SK-N-SH (cell line): ENCODE measurements around the gene UFM1. TPM values are rescaled to one million over a fixed set of nuclear protein-coding genes. Genes with fewer than 3 reads are reported as not detected.

Source experiments
- CTCF ChIA-PET: fragments of 300-600, 350-600 bp; formaldehyde crosslinking; extraction: SDS; loops from one replicate; lab custom pipeline; 2021; lab: Yijun Ruan, JAX
- POLR2A ChIA-PET: fragments of 350-600 bp; sonication (Branson Sonifier 250); formaldehyde crosslinking; extraction: SDS; loops from one replicate; lab custom pipeline; 2020; ENCODE audit warnings: antibody characterized with exemption, inconsistent platforms; lab: Yijun Ruan, JAX
- DNase-seq: peaks from one replicate; pipeline ENCODE4 v3.0.0; 2012
- H2AFZ ChIP-seq: fragments of 200-600 bp; sonication (generic); 2 replicates; pipeline ENCODE4 v1.8.1; 2016; ENCODE audit warnings: antibody characterized with exemption, mild to moderate bottlenecking, low read depth
- H3F3A ChIP-seq: fragments of 200-600 bp; sonication (generic); replicated peaks from 2 replicates; pipeline ENCODE3; 2016; ENCODE audit warnings: antibody characterized with exemption, mild to moderate bottlenecking; ENCODE audit not compliant: insufficient read depth
- H3K27ac ChIP-seq, 2 experiments: fragments of 200-500 bp in 1 of 2; fragments of 200-600 bp in 1 of 2; sonication (Bioruptor generic) in 1 of 2; sonication (generic), shearing (Covaris generic) in 1 of 2; 2 replicates each; pipeline versions ENCODE4 v1.5.1 to v1.6.1; 2014 to 2016; ENCODE audit warnings: low read depth in 2 of 2, inconsistent platforms in 1 of 2, low read length in 1 of 2, mild to moderate bottlenecking in 1 of 2, mixed read lengths in 1 of 2
- H3K27me3 ChIP-seq: fragments of 200-600 bp; sonication (generic), shearing (Covaris generic); 2 replicates; pipeline ENCODE4 v1.6.1; 2016; ENCODE audit warnings: mixed run types; ENCODE audit not compliant: insufficient read depth
- H3K36me3 ChIP-seq, 2 experiments: fragments of 200-500 bp in 1 of 2; fragments of 200-600 bp in 1 of 2; sonication (Bioruptor generic) in 1 of 2; sonication (generic) in 1 of 2; replicated peaks in 1 of 2; 2 replicates each; pipeline versions ENCODE3 to v1.5.1; 2014 to 2016; ENCODE audit warnings: low read length in 1 of 2, mild to moderate bottlenecking in 1 of 2; ENCODE audit not compliant: insufficient read depth in 2 of 2, control insufficient read depth in 1 of 2
- H3K4me1 ChIP-seq, 2 experiments: fragments of 200-500 bp in 1 of 2; fragments of 200-600 bp in 1 of 2; sonication (Bioruptor generic) in 1 of 2; sonication (generic), shearing (Covaris generic) in 1 of 2; 2 replicates each; pipeline versions ENCODE4 v1.5.1 to v1.6.1; 2014 to 2016; ENCODE audit warnings: low read depth in 1 of 2, low read length in 1 of 2, mixed run types in 1 of 2; ENCODE audit not compliant: insufficient read depth in 2 of 2, control insufficient read depth in 1 of 2
- H3K4me2 ChIP-seq: fragments of 200-600 bp; sonication (generic), shearing (Covaris generic); 2 replicates; pipeline ENCODE4 v1.6.1; 2017; ENCODE audit warnings: mixed run types
- H3K4me3 ChIP-seq, 2 experiments: fragments of 200-500 bp in 1 of 2; fragments of 200-600 bp in 1 of 2; sonication (Bioruptor generic) in 1 of 2; sonication (generic), shearing (Covaris generic) in 1 of 2; 2 replicates each; pipeline versions ENCODE4 v1.5.1 to v1.8.1; 2014 to 2016; ENCODE audit warnings: low read depth in 2 of 2, inconsistent platforms in 1 of 2, low read length in 1 of 2, mild to moderate bottlenecking in 1 of 2, mixed read lengths in 1 of 2, moderate library complexity in 1 of 2
- H3K79me2 ChIP-seq: fragments of 200-600 bp; sonication (generic); 2 replicates; pipeline ENCODE4 v1.8.1; 2017; ENCODE audit warnings: mild to moderate bottlenecking; ENCODE audit not compliant: insufficient read depth
- H3K9ac ChIP-seq: fragments of 200-600 bp; sonication (generic); 2 replicates; pipeline ENCODE4 v1.6.1; 2017; ENCODE audit warnings: mixed run types
- H3K9me2 ChIP-seq: fragments of 200-600 bp; sonication (generic); 2 replicates; pipeline ENCODE4 v1.6.1; 2017; ENCODE audit warnings: mixed run types
- H3K9me3 ChIP-seq: fragments of 200-600 bp; sonication (generic); 2 replicates; pipeline ENCODE4 v1.6.1; 2017; ENCODE audit warnings: mixed run types, mild to moderate bottlenecking, moderate library complexity
- H4K20me1 ChIP-seq: fragments of 200-600 bp; sonication (generic); 2 replicates; pipeline ENCODE4 v1.6.1; 2017; ENCODE audit warnings: mild to moderate bottlenecking, mixed run types; ENCODE audit not compliant: insufficient read depth
- CHD2 ChIP-seq: fragments of 150-350 bp; IDR thresholded peaks from 2 replicates; pipeline ENCODE4 v1.6.1; 2018; ENCODE audit warnings: low read length; ENCODE audit not compliant: partially characterized antibody
- ELF1 ChIP-seq: IDR thresholded peaks from 2 replicates; pipeline ENCODE4 v1.4.0; 2012
- EP300 ChIP-seq, 2 experiments: IDR thresholded peaks; 2 replicates each; pipeline versions ENCODE4 v1.4.0 to v1.6.1; 2012; ENCODE audit warnings: borderline replicate concordance in 1 of 2, low read depth in 1 of 2, low read length in 1 of 2
- MEF2A ChIP-seq: IDR thresholded peaks from 2 replicates; pipeline ENCODE4 v1.4.0; 2012; ENCODE audit warnings: low read depth, borderline replicate concordance
- MXI1 ChIP-seq: IDR thresholded peaks from 2 replicates; pipeline ENCODE4 v1.6.1; 2012; ENCODE audit warnings: mild to moderate bottlenecking, low read depth, low read length, improper control_type of control experiment
- NRF1 ChIP-seq: IDR thresholded peaks from 2 replicates; pipeline ENCODE4 v1.6.1; 2012; ENCODE audit warnings: low read depth, mild to moderate bottlenecking, low read length
- RAD21 ChIP-seq: IDR thresholded peaks from 2 replicates; pipeline ENCODE4 v1.6.1; 2012; ENCODE audit warnings: mild to moderate bottlenecking, low read length
- RFX5 ChIP-seq: IDR thresholded peaks from 2 replicates; pipeline ENCODE4 v1.6.1; 2012; ENCODE audit warnings: mild to moderate bottlenecking, improper control_type of control experiment, low read length
- TCF12 ChIP-seq: IDR thresholded peaks from 2 replicates; pipeline ENCODE4 v1.4.0; 2012
- YY1 ChIP-seq: IDR thresholded peaks from 2 replicates; pipeline ENCODE4 v1.4.0; 2012; ENCODE audit warnings: low read depth, mild to moderate bottlenecking
- WGBS: methylation state at CpG from one replicate; pipeline ENCODE4 v1.1.6; 2017; ENCODE audit warnings: low lambda C conversion rate; 5-methylcytosine and 5-hydroxymethylcytosine counted together
- polyA plus RNA-seq, 3 experiments: library from polyadenylated mRNA; depleted of rRNA; stranded (reverse); fragments of >200 nt; gene quantifications; 2 replicates each; pipeline ENCODE4 v1.2.3, GENCODE V29; 2012
- TF ChIP-seq, protein P1 (sequence below): fragments of 150-350 bp; IDR thresholded peaks from 2 replicates; pipeline ENCODE4 v1.6.1; 2016; ENCODE audit warnings: mild to moderate bottlenecking, low read depth, low read length
- TF ChIP-seq, protein P2 (sequence below): IDR thresholded peaks from 2 replicates; pipeline ENCODE4; 2012
- TF ChIP-seq, protein P3 (sequence below): fragments of 150-350 bp; IDR thresholded peaks from 2 replicates; pipeline ENCODE4 v1.6.1; 2017; ENCODE audit warnings: antibody characterized with exemption, low read length, low read depth, borderline replicate concordance
- TF ChIP-seq, protein P4 (sequence below): IDR thresholded peaks from 2 replicates; pipeline ENCODE4 v1.4.0; 2012; ENCODE audit warnings: low read depth, borderline replicate concordance
- TF ChIP-seq, protein P5 (sequence below): fragments of 200-600 bp; sonication (generic); IDR thresholded peaks from 2 replicates; pipeline ENCODE4 v1.6.1; 2017; ENCODE audit warnings: antibody characterized with exemption, mild to moderate bottlenecking, moderate library complexity
- TF ChIP-seq, protein P6 (sequence below): IDR thresholded peaks from 2 replicates; pipeline ENCODE4 v1.6.1; 2012; ENCODE audit warnings: mild to moderate bottlenecking, low read depth, low read length, moderate library complexity

Gene UFM1
- polyA plus RNA-seq, 1 of the 3 experiments (the other 2 are of a cell fraction) = 17.0 TPM

DNA sequence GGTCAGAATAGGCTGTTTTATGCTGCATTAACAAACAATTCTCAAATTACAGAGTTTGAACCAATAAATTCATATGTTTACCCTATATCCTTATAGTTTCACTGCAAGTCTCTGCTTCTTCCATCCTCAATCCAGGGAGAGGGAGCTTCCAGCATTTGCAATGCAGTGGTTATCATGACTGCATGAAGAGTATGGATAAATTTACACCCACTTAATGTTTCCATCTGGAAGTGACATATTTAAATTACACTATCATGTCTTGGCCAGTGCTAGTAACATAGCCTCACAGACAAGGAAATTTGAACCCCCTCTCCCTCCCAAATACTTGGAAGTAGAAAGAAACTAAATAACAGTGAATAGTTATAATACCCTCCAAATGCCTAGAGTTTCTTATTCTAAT lies 33.5 kb upstream of the UFM1 start (continued):
- TF ChIP-seq, protein P1, sequence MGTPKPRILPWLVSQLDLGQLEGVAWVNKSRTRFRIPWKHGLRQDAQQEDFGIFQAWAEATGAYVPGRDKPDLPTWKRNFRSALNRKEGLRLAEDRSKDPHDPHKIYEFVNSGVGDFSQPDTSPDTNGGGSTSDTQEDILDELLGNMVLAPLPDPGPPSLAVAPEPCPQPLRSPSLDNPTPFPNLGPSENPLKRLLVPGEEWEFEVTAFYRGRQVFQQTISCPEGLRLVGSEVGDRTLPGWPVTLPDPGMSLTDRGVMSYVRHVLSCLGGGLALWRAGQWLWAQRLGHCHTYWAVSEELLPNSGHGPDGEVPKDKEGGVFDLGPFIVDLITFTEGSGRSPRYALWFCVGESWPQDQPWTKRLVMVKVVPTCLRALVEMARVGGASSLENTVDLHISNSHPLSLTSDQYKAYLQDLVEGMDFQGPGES = no peak

DNA sequence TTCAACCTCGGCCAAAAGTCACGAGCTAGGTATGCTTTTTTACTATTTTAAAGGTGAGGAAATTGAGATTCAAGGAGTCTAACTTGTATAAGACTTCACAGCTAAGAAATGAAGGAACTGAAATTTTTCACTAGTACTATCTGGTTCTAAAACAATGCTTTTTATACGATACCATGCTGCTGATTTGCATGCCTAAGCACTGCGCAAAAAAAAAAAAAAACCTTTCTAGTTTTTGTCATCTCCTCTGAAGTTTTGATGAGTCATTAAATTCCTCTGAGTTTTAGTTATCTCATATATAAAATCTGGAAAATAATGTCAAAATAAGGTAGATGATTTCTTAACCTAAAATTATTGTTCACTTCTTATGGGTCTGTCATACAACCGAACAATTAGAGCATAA lies 28.0 kb upstream of the UFM1 start:
- no peaks in the 10 kb centered on the region for H3K27me3 ChIP-seq
- TF ChIP-seq NRF1 (no peak), MEF2A (no peak), EP300 (IDR thresholded peaks at IDR 0.05; ENCODE audit: borderline replicate concordance in 1 of 2, low read depth in 1 of 2, low read length in 1 of 2) (no peak), RAD21 (no peak), CHD2 (no peak), ELF1 (no peak), RFX5 (no peak), YY1 (no peak), TCF12 (no peak), MXI1 (no peak)
- TF ChIP-seq, protein P2, sequence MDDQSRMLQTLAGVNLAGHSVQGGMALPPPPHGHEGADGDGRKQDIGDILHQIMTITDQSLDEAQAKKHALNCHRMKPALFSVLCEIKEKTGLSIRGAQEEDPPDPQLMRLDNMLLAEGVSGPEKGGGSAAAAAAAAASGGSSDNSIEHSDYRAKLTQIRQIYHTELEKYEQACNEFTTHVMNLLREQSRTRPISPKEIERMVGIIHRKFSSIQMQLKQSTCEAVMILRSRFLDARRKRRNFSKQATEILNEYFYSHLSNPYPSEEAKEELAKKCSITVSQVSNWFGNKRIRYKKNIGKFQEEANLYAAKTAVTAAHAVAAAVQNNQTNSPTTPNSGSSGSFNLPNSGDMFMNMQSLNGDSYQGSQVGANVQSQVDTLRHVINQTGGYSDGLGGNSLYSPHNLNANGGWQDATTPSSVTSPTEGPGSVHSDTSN = no peak
- TF ChIP-seq, protein P3, sequence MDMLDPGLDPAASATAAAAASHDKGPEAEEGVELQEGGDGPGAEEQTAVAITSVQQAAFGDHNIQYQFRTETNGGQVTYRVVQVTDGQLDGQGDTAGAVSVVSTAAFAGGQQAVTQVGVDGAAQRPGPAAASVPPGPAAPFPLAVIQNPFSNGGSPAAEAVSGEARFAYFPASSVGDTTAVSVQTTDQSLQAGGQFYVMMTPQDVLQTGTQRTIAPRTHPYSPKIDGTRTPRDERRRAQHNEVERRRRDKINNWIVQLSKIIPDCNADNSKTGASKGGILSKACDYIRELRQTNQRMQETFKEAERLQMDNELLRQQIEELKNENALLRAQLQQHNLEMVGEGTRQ = no peak
- TF ChIP-seq, protein P4, sequence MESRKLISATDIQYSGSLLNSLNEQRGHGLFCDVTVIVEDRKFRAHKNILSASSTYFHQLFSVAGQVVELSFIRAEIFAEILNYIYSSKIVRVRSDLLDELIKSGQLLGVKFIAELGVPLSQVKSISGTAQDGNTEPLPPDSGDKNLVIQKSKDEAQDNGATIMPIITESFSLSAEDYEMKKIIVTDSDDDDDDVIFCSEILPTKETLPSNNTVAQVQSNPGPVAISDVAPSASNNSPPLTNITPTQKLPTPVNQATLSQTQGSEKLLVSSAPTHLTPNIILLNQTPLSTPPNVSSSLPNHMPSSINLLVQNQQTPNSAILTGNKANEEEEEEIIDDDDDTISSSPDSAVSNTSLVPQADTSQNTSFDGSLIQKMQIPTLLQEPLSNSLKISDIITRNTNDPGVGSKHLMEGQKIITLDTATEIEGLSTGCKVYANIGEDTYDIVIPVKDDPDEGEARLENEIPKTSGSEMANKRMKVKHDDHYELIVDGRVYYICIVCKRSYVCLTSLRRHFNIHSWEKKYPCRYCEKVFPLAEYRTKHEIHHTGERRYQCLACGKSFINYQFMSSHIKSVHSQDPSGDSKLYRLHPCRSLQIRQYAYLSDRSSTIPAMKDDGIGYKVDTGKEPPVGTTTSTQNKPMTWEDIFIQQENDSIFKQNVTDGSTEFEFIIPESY = no peak
- TF ChIP-seq, protein P5, sequence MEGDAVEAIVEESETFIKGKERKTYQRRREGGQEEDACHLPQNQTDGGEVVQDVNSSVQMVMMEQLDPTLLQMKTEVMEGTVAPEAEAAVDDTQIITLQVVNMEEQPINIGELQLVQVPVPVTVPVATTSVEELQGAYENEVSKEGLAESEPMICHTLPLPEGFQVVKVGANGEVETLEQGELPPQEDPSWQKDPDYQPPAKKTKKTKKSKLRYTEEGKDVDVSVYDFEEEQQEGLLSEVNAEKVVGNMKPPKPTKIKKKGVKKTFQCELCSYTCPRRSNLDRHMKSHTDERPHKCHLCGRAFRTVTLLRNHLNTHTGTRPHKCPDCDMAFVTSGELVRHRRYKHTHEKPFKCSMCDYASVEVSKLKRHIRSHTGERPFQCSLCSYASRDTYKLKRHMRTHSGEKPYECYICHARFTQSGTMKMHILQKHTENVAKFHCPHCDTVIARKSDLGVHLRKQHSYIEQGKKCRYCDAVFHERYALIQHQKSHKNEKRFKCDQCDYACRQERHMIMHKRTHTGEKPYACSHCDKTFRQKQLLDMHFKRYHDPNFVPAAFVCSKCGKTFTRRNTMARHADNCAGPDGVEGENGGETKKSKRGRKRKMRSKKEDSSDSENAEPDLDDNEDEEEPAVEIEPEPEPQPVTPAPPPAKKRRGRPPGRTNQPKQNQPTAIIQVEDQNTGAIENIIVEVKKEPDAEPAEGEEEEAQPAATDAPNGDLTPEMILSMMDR = no peak
- TF ChIP-seq, protein P6, sequence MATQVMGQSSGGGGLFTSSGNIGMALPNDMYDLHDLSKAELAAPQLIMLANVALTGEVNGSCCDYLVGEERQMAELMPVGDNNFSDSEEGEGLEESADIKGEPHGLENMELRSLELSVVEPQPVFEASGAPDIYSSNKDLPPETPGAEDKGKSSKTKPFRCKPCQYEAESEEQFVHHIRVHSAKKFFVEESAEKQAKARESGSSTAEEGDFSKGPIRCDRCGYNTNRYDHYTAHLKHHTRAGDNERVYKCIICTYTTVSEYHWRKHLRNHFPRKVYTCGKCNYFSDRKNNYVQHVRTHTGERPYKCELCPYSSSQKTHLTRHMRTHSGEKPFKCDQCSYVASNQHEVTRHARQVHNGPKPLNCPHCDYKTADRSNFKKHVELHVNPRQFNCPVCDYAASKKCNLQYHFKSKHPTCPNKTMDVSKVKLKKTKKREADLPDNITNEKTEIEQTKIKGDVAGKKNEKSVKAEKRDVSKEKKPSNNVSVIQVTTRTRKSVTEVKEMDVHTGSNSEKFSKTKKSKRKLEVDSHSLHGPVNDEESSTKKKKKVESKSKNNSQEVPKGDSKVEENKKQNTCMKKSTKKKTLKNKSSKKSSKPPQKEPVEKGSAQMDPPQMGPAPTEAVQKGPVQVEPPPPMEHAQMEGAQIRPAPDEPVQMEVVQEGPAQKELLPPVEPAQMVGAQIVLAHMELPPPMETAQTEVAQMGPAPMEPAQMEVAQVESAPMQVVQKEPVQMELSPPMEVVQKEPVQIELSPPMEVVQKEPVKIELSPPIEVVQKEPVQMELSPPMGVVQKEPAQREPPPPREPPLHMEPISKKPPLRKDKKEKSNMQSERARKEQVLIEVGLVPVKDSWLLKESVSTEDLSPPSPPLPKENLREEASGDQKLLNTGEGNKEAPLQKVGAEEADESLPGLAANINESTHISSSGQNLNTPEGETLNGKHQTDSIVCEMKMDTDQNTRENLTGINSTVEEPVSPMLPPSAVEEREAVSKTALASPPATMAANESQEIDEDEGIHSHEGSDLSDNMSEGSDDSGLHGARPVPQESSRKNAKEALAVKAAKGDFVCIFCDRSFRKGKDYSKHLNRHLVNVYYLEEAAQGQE = no peak
- no peak for DNase-seq

More for the DNA sequence above, 28.0 kb upstream of the UFM1 start:
- no peaks in the 10 kb centered on the region for H3K36me3 ChIP-seq
- no peak overlapping the region for H3K27ac ChIP-seq
- no peaks in the 10 kb centered on the region for H4K20me1 ChIP-seq
- no peak overlapping the region for H3K4me2 ChIP-seq
- CTCF ChIA-PET = no interaction called here
- no peaks in the 10 kb centered on the region for H3K9me3 ChIP-seq
- no peak overlapping the region for H3K4me3 ChIP-seq
- no peak overlapping the region for H3K9ac ChIP-seq
- no peaks in the 10 kb centered on the region for H3K79me2 ChIP-seq
- H3K9me2 ChIP-seq = no peaks in the 10 kb centered on the region
- no peaks in the 10 kb centered on the region for H3K4me1 ChIP-seq
- WGBS = 28% methylated on average over 5 of the region's 5 CpGs
- no peak overlapping the region for H2AFZ ChIP-seq
- POLR2A ChIA-PET = no interaction called here
- H3F3A ChIP-seq = no peaks in the 10 kb centered on the region
